SHP77 treated with DMSO at 0.1 percent for 48 hours (cell line): ENCODE data around the gene MAJIN.
A peak's percentile ranks its signal among the peaks of the same experiment; 100 is the strongest.

Experiments used
- DNase-seq: peaks from one replicate; lab custom pipeline; 2025; lab: John Stamatoyannopoulos, UW

MAJIN gene

GRCh38 chr11:64932324-64932723, 39.6 kb downstream of the MAJIN start:
- no peak for DNase-seq

- no peak for DNase-seq
These were observed 40.6 kb downstream of the MAJIN start for GRCh38 chr11:64931290-64931689.

- no peak for DNase-seq
These were observed 41.6 kb downstream of the MAJIN start for GRCh38 chr11:64930340-64930739.

GRCh38 chr11:64929625-64930024, 42.3 kb downstream of the MAJIN start:
- no peak for DNase-seq

- no peak for DNase-seq
These were observed 43.0 kb downstream of the MAJIN start for GRCh38 chr11:64928957-64929356.

GRCh38 chr11:64926689-64927088, 45.2 kb downstream of the MAJIN start:
- DNase-seq, result no peak

GRCh38 chr11:64925536-64926436, 46.1 kb downstream of the MAJIN start:
- no peak for DNase-seq

- no peak for DNase-seq
These were observed 47.0 kb downstream of the MAJIN start for GRCh38 chr11:64924910-64925284.

GRCh38 chr11:64923944-64924909, 47.7 kb downstream of the MAJIN start, which contains the start of gene PPP2R5B:
Gene PPP2R5B (plus strand): TSS chr11:64924689. CDS start chr11:64925735, 1,046 bp downstream.
- DNase-seq, result peak; percentile 72

- DNase-seq, result no peak
These were observed 48.7 kb downstream of the MAJIN start for GRCh38 chr11:64923151-64923661.

GRCh38 chr11:64921384-64921783, 50.5 kb downstream of the MAJIN start:
- DNase-seq, result no peak

GRCh38 chr11:64920124-64920523, 51.8 kb downstream of the MAJIN start:
- DNase-seq, result no peak

- DNase-seq, result no peak
These were observed 52.3 kb downstream of the MAJIN start for GRCh38 chr11:64919627-64920026.

GRCh38 chr11:64918017-64918416, 53.9 kb downstream of the MAJIN start:
- DNase-seq, result no peak

GRCh38 chr11:64917663-64917995, 54.3 kb downstream of the MAJIN start:
- no peak for DNase-seq

- DNase-seq, result peak; percentile 99
These were observed 54.9 kb downstream of the MAJIN start, which contains the start of gene ATG2A for GRCh38 chr11:64916775-64917662. Gene ATG2A (minus strand): TSS chr11:64917209. CDS start chr11:64917135, 74 bp downstream.

GRCh38 chr11:64916040-64916774, 55.7 kb downstream of the MAJIN start:
- no peak for DNase-seq

GRCh38 chr11:64915376-64915887, 56.5 kb downstream of the MAJIN start:
- no peak for DNase-seq

GRCh38 chr11:64914123-64914522, 57.8 kb downstream of the MAJIN start:
- no peak for DNase-seq

- no peak for DNase-seq
These were observed 58.7 kb downstream of the MAJIN start for GRCh38 chr11:64913171-64913727.
